GM23338 (cell line): ENCODE measurements around the gene GRIK2. TPM values are rescaled to one million over a fixed set of nuclear protein-coding genes. Genes with fewer than 3 reads are reported as not detected.

Source experiments
- ATAC-seq: fragments of 200-7000 bp; cut with Tn5 transposase; 3 replicates; pipeline ENCODE4 v1.9.1; 2020
- DNase-seq: peaks from one replicate; pipeline ENCODE4 v3.0.0-alpha.2; 2015; ENCODE audit warnings: low spot score
- H2AFZ ChIP-seq: fragments of 200-600 bp; sonication (generic); 2 replicates; pipeline ENCODE4 v1.8.0; 2016; ENCODE audit warnings: antibody characterized with exemption, mild to moderate bottlenecking, moderate library complexity
- H3F3A ChIP-seq: fragments of 200-600 bp; sonication (generic); replicated peaks from 2 replicates; pipeline ENCODE4 v1.8.0; 2017; ENCODE audit warnings: antibody characterized with exemption, mixed run types, low read depth
- H3K27ac ChIP-seq: fragments of 200-600 bp; sonication (generic); 2 replicates; pipeline ENCODE4 v1.6.1; 2016; ENCODE audit warnings: low read depth
- H3K27me3 ChIP-seq: fragments of 200-600 bp; sonication (generic); 2 replicates; pipeline ENCODE4 v1.8.0; 2016; ENCODE audit warnings: mild to moderate bottlenecking, mixed run types, moderate library complexity; ENCODE audit not compliant: insufficient read depth
- H3K36me3 ChIP-seq: fragments of 200-600 bp; sonication (generic); 2 replicates; pipeline ENCODE4 v1.8.0; 2016; ENCODE audit warnings: mild to moderate bottlenecking; ENCODE audit not compliant: insufficient read depth
- H3K4me1 ChIP-seq: fragments of 200-600 bp; sonication (generic); 2 replicates; pipeline ENCODE4 v1.8.0; 2016; ENCODE audit warnings: mild to moderate bottlenecking, moderate library complexity; ENCODE audit not compliant: insufficient read depth
- H3K4me2 ChIP-seq: fragments of 200-600 bp; sonication (generic); 2 replicates; pipeline ENCODE4 v1.7.1; 2017; ENCODE audit warnings: mixed run types
- H3K4me3 ChIP-seq: fragments of 200-600 bp; sonication (generic); 2 replicates; pipeline ENCODE4 v1.6.1; 2016; ENCODE audit warnings: mixed run types
- H3K79me2 ChIP-seq: fragments of 200-600 bp; sonication (generic); replicated peaks from 2 replicates; pipeline ENCODE4 v1.8.0; 2017; ENCODE audit warnings: mild to moderate bottlenecking; ENCODE audit not compliant: insufficient read depth
- H3K9me2 ChIP-seq: fragments of 200-600 bp; sonication (generic); 2 replicates; pipeline ENCODE4 v1.8.0; 2017; ENCODE audit not compliant: insufficient read depth
- H4K20me1 ChIP-seq: fragments of 200-600 bp; sonication (generic); replicated peaks from 2 replicates; pipeline ENCODE4 v1.8.0; 2017; ENCODE audit warnings: mild to moderate bottlenecking; ENCODE audit not compliant: insufficient read depth
- H3K27ac Mint-ChIP-seq: 2 replicates; pipeline ENCODE4 v1.8.0; 2020; ENCODE audit warnings: inconsistent platforms, mild to moderate bottlenecking, moderate library complexity, mixed read lengths
- H3K27me3 Mint-ChIP-seq: 3 replicates; pipeline ENCODE4 v1.8.0; 2022; ENCODE audit warnings: low read depth, mild to moderate bottlenecking, moderate library complexity, mixed read lengths, inconsistent platforms; ENCODE audit not compliant: insufficient read depth, poor library complexity
- H3K36me3 Mint-ChIP-seq: 3 replicates; pipeline ENCODE4 v1.8.0; 2021; ENCODE audit warnings: low read depth, mild to moderate bottlenecking, inconsistent platforms, moderate library complexity, mixed read lengths
- H3K4me1 Mint-ChIP-seq: 3 replicates; pipeline ENCODE4 v1.8.0; 2020; ENCODE audit warnings: mild to moderate bottlenecking, inconsistent platforms, mixed read lengths
- H3K4me3 Mint-ChIP-seq: 3 replicates; pipeline ENCODE4 v1.8.0; 2021; ENCODE audit warnings: moderate library complexity, mild to moderate bottlenecking, inconsistent platforms, mixed read lengths
- H3K9me3 Mint-ChIP-seq: 3 replicates; pipeline ENCODE4 v1.8.0; 2020; ENCODE audit warnings: moderate library complexity, mild to moderate bottlenecking, inconsistent platforms, mixed read lengths
- CREB1 ChIP-seq: fragments of 250-450 bp; sonication (Bioruptor Pico); IDR thresholded peaks from 2 replicates; pipeline ENCODE4 v1.5.0; 2020; ENCODE audit warnings: low read depth, mild to moderate bottlenecking, moderate library complexity
- CTCF ChIP-seq, 2 experiments: fragments of 200-600 bp in 1 of 2; sonication (generic) in 1 of 2; conservative IDR thresholded peaks; 2 replicates each; pipeline versions ENCODE4 v1.5.1 to v1.6.1; 2016 to 2017; ENCODE audit warnings: antibody characterized with exemption in 2 of 2, low read depth in 2 of 2, mild to moderate bottlenecking in 2 of 2, moderate library complexity in 1 of 2
- EZH2 ChIP-seq: fragments of 200-600 bp; sonication (generic); IDR thresholded peaks from one replicate; pipeline ENCODE4 v1.8.0; 2017; ENCODE audit warnings: antibody characterized with exemption, mild to moderate bottlenecking, low read depth; ENCODE audit not compliant: unreplicated experiment
- EZH2phosphoT487 ChIP-seq: fragments of 200-600 bp; sonication (generic); IDR thresholded peaks from one replicate; pipeline ENCODE4 v1.8.1; 2018; ENCODE audit warnings: antibody characterized with exemption; ENCODE audit not compliant: unreplicated experiment
- JUNB ChIP-seq: IDR thresholded peaks from one replicate; pipeline ENCODE4 v1.6.1; 2016; ENCODE audit warnings: antibody characterized with exemption; ENCODE audit not compliant: unreplicated experiment
- NANOG ChIP-seq: IDR thresholded peaks from 2 replicates; pipeline ENCODE4 v1.6.1; 2016; ENCODE audit warnings: antibody characterized with exemption, borderline replicate concordance
- POLR2AphosphoS5 ChIP-seq: IDR thresholded peaks from 2 replicates; pipeline ENCODE4 v1.6.1; 2016; ENCODE audit warnings: antibody characterized with exemption, low read depth
- STAT1 ChIP-seq: IDR thresholded peaks from one replicate; pipeline ENCODE4 v1.6.1; 2016; ENCODE audit warnings: antibody characterized with exemption; ENCODE audit not compliant: unreplicated experiment
- ZNF114 ChIP-seq: fragments of 250-450 bp; sonication (Bioruptor Pico); IDR thresholded peaks from 2 replicates; pipeline ENCODE4 v1.5.0; 2020; ENCODE audit warnings: mild to moderate bottlenecking, moderate library complexity
- ZNF331 ChIP-seq: fragments of 250-450 bp; sonication (Bioruptor Pico); IDR thresholded peaks from 2 replicates; pipeline ENCODE4 v1.5.0; 2020; ENCODE audit warnings: low read depth, mild to moderate bottlenecking, moderate library complexity
- ZNF462 ChIP-seq: fragments of 250-450 bp; sonication (Bioruptor Pico); IDR thresholded peaks from 2 replicates; pipeline ENCODE4 v1.5.0; 2020; ENCODE audit warnings: mild to moderate bottlenecking, moderate library complexity
- polyA plus RNA-seq: library from polyadenylated mRNA; unstranded; fragments of >200 nt; fragmentation: Nextera tagmentation; extraction: Ambion mirVana; gene quantifications from 2 replicates; pipeline ENCODE4 v1.2.1, GENCODE V29; 2016
- total RNA-seq: library from RNA; depleted of rRNA; stranded (reverse); fragments of >200 nt; shearing (Covaris generic); gene quantifications from 2 replicates; pipeline ENCODE4 v1.2.3, GENCODE V29; 2014
- TF ChIP-seq, protein P1 (sequence below): IDR thresholded peaks from one replicate; pipeline ENCODE4 v1.6.1; 2018; ENCODE audit warnings: antibody characterized with exemption; ENCODE audit not compliant: unreplicated experiment
- TF ChIP-seq, protein P2 (sequence below): IDR thresholded peaks from 2 replicates; pipeline ENCODE4 v1.6.1; 2016; ENCODE audit warnings: antibody characterized with exemption

GRIK2 gene
- total and polyA plus RNA-seq, 2 experiments from 2014 or later: 0.73 to 3.0 TPM

- Histone ChIP-seq H3K4me1 (peaks cover 12% of the 10 kb centered on the region), H3K4me2 (no peak overlapping the region), H3K4me3 (no peak overlapping the region), H3K27ac (no peak overlapping the region), H4K20me1 (no peaks in the 10 kb centered on the region), H3K27me3 (no peaks in the 10 kb centered on the region), H3K9me2 (no peaks in the 10 kb centered on the region), H3K79me2 (no peaks in the 10 kb centered on the region), H2AFZ (no peak overlapping the region), H3K36me3 (no peaks in the 10 kb centered on the region), H3F3A (no peaks in the 10 kb centered on the region)
- ATAC-seq (no peak), DNase-seq (no peak)
- no peaks in the 10 kb centered on the region for H3K36me3 Mint-ChIP-seq
- H3K27ac Mint-ChIP-seq: no peak overlapping the region
- no peaks in the 10 kb centered on the region for H3K27me3 Mint-ChIP-seq
- no peak overlapping the region for H3K4me3 Mint-ChIP-seq
- peaks cover 13% of the 10 kb centered on the region; the same call in 2 of the 3 replicates for H3K4me1 Mint-ChIP-seq
- no peaks in the 10 kb centered on the region for H3K9me3 Mint-ChIP-seq
- TF ChIP-seq EZH2: no peak
- TF ChIP-seq, protein P1, sequence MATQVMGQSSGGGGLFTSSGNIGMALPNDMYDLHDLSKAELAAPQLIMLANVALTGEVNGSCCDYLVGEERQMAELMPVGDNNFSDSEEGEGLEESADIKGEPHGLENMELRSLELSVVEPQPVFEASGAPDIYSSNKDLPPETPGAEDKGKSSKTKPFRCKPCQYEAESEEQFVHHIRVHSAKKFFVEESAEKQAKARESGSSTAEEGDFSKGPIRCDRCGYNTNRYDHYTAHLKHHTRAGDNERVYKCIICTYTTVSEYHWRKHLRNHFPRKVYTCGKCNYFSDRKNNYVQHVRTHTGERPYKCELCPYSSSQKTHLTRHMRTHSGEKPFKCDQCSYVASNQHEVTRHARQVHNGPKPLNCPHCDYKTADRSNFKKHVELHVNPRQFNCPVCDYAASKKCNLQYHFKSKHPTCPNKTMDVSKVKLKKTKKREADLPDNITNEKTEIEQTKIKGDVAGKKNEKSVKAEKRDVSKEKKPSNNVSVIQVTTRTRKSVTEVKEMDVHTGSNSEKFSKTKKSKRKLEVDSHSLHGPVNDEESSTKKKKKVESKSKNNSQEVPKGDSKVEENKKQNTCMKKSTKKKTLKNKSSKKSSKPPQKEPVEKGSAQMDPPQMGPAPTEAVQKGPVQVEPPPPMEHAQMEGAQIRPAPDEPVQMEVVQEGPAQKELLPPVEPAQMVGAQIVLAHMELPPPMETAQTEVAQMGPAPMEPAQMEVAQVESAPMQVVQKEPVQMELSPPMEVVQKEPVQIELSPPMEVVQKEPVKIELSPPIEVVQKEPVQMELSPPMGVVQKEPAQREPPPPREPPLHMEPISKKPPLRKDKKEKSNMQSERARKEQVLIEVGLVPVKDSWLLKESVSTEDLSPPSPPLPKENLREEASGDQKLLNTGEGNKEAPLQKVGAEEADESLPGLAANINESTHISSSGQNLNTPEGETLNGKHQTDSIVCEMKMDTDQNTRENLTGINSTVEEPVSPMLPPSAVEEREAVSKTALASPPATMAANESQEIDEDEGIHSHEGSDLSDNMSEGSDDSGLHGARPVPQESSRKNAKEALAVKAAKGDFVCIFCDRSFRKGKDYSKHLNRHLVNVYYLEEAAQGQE: no peak
- TF ChIP-seq POLR2AphosphoS5: no peak
- TF ChIP-seq, protein P2, sequence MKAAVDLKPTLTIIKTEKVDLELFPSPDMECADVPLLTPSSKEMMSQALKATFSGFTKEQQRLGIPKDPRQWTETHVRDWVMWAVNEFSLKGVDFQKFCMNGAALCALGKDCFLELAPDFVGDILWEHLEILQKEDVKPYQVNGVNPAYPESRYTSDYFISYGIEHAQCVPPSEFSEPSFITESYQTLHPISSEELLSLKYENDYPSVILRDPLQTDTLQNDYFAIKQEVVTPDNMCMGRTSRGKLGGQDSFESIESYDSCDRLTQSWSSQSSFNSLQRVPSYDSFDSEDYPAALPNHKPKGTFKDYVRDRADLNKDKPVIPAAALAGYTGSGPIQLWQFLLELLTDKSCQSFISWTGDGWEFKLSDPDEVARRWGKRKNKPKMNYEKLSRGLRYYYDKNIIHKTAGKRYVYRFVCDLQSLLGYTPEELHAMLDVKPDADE: no peak
- no peak for TF ChIP-seq ZNF114 (CRISPR knock-in tag)
- no peak for TF ChIP-seq CREB1 (CRISPR knock-in tag)
- TF ChIP-seq ZNF331 (CRISPR knock-in tag): no peak
- no peak for TF ChIP-seq JUNB
- TF ChIP-seq NANOG: no peak
- no peak for TF ChIP-seq STAT1
- no peak for TF ChIP-seq EZH2phosphoT487
- no peak for TF ChIP-seq CTCF (conservative IDR thresholded peaks at IDR 0.05; ENCODE audit: low read depth in 2 of 2)
- no peak for TF ChIP-seq ZNF462 (CRISPR knock-in tag)
Observed at GRCh38 chr6:101451981-101452380, 58.5 kb downstream of the GRIK2 start.
